Measurements from ENCODE around the gene SENP8. TPM values are rescaled to one million over a fixed set of nuclear protein-coding genes. Genes with fewer than 3 reads are reported as not detected.

The SENP8 gene
- total RNA-seq, 2 experiments from 2014 or later = 2.8 TPM

- Mint-ChIP-seq H3K4me1 (ENCODE audit: low read depth) (no peaks in the 10 kb centered on the region), H3K36me3 (ENCODE audit: low read depth) (no peaks in the 10 kb centered on the region), H3K27me3 (peaks cover 16% of the 10 kb centered on the region), H3K4me3 (no peak overlapping the region), H3K27ac (no peak overlapping the region), H3K9me3 (no peaks in the 10 kb centered on the region)
- DNase-seq (no peak), ATAC-seq (no peak)
- ChIA-PET POLR2A (no interaction called here), CTCF (interaction anchor here (1.1 kb wide), 1 partner anchor 11 kb away, joined by 3 read pairs; no protein-coding TSS in a partner anchor)
- TF ChIP-seq CTCF (IDR thresholded peaks at IDR 0.05) = no peak
- intact Hi-C loops (cut with micrococcal nuclease) = no loop called here
Measured at GRCh38 chr15:72189250-72189902, 71.2 kb downstream of the SENP8 start.

DNA sequence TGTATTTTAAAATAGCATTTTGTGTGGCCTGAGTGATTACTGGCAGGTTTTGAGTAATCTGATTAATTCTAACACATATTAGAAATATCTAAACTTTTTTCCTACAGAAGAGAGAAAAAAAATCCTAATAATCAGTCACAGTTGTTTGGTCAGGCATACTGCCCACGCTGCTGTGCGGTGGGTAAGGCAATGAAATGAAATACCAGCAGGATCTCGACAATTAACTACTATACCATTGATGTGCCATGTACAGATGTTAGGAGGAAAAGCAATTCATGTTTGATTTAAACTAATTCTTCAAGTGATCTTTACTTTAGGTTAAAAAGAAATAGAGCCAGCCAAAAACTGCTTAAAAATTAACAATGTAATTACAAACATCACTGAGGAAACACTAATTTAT, 74.2 kb downstream of the SENP8 start:
- no peak for TF ChIP-seq CTCF (IDR thresholded peaks at IDR 0.05)
- Mint-ChIP-seq H3K27me3 (peaks cover 16% of the 10 kb centered on the region), H3K4me3 (no peak overlapping the region), H3K9me3 (no peaks in the 10 kb centered on the region), H3K36me3 (ENCODE audit: low read depth) (no peaks in the 10 kb centered on the region), H3K27ac (no peak overlapping the region), H3K4me1 (ENCODE audit: low read depth) (peaks cover 2% of the 10 kb centered on the region)
- ChIA-PET CTCF (no interaction called here), POLR2A (no interaction called here)
- no peak for ATAC-seq
- intact Hi-C loops (cut with micrococcal nuclease) = no loop called here
- no peak for DNase-seq

Other genes with a start within 250 kb of the SENP8 start
- gene MYO9A, start 253 bp upstream of the SENP8 start, total RNA-seq = 10 to 100 TPM; 16.8 to 18.7 TPM
- not detected for gene GRAMD2A, start 79.4 kb downstream of the SENP8 start, total RNA-seq
- gene PKM, start 112.8 kb downstream of the SENP8 start, total RNA-seq = 1,000 to 10,000 TPM; 2,565 to 2,588 TPM
- 10 to 100 TPM; 48.7 to 50.1 TPM for gene PARP6, start 154.2 kb downstream of the SENP8 start, total RNA-seq
- under 1 TPM; 0.18 to 0.20 TPM for gene CELF6, start 201.8 kb downstream of the SENP8 start, total RNA-seq

Data from activated CD8-positive, alpha-beta T cell treated with anti-CD3 and anti-CD28 coated beads for 36 hours (primary cell).